ENCODE results near the gene ABCE1.

GRCh38 chr4:145058256-145058655 lies 39.9 kb upstream of the ABCE1 start:
- no peak for TF ChIP-seq CTCF (IDR thresholded peaks at IDR 0.05; ENCODE audit: insufficient read depth, low read depth, low read length)
- no peak for TF ChIP-seq EZH2 (IDR thresholded peaks at IDR 0.05; ENCODE audit: insufficient read depth, low read length)
